HCT116 (cell line): Measurements from ENCODE around the gene HSPB3. TPM values are rescaled to one million over a fixed set of nuclear protein-coding genes. Genes with fewer than 3 reads are reported as not detected.

Experiments
- ATAC-seq: fragments of 200-7000 bp; cut with Tn5 transposase; 2 replicates; pipeline ENCODE4 v1.9.1; 2020; ENCODE audit warnings: mild to moderate bottlenecking, moderate library complexity
- BruUV-seq: library from RNA; stranded (reverse); fragments of 400-500 nt; replicated peaks from 2 replicates; lab custom pipeline; 2021; lab: Mats Ljungman, UMichigan
- CTCF ChIA-PET: fragments of 300-600 bp; sonication (Branson Sonifier 250); formaldehyde crosslinking; loops from one replicate; lab custom pipeline; 2021; ENCODE audit warnings: antibody characterized with exemption; lab: Charles Lee
- POLR2A ChIA-PET: fragments of 300-600, 350-600 bp; sonication (Branson Sonifier 250); formaldehyde crosslinking; loops from one replicate; lab custom pipeline; 2021; ENCODE audit warnings: antibody characterized with exemption; lab: Charles Lee
- RAD21 ChIA-PET, 2 experiments: fragments of 300-600 bp; sonication (Branson Sonifier 250); formaldehyde crosslinking; loops; one replicate each; lab custom pipeline; 2023; ENCODE audit warnings: low total read pairs in 2 of 2; ENCODE audit not compliant: uncharacterized antibody in 2 of 2, unreplicated experiment in 2 of 2, low non-redundant PET in 1 of 2; lab: Charles Lee
- DNase-seq: peaks from one replicate; pipeline ENCODE4 v3.0.0-alpha.2; 2010; ENCODE audit warnings: low read depth, low spot score
- H2AFZ ChIP-seq: fragments of 200-600 bp; shearing (Covaris generic), sonication (generic); 2 replicates; pipeline ENCODE4 v1.6.1; 2017; ENCODE audit warnings: low read depth, mixed run types, mixed read lengths, antibody characterized with exemption, low read length; ENCODE audit not compliant: poor library complexity, severe bottlenecking
- H3K27ac ChIP-seq: 2 replicates; pipeline ENCODE4 v1.5.1; 2012; ENCODE audit warnings: low read depth, low read length
- H3K27me3 ChIP-seq: fragments of 200-600 bp; sonication (generic); 2 replicates; pipeline ENCODE4 v1.6.1; 2016; ENCODE audit warnings: mixed run types, low read length, mixed read lengths; ENCODE audit not compliant: insufficient read depth
- H3K36me3 ChIP-seq, 2 experiments: fragments of 200-500 bp in 1 of 2; fragments of 200-600 bp in 1 of 2; sonication (Bioruptor generic) in 1 of 2; sonication (generic) in 1 of 2; 2 replicates each; pipeline versions ENCODE4 v1.5.1 to v1.6.1; 2014 to 2016; ENCODE audit warnings: low read length in 2 of 2, inconsistent platforms in 1 of 2, mixed read lengths in 1 of 2, mixed run types in 1 of 2; ENCODE audit not compliant: insufficient read depth in 2 of 2, control insufficient read depth in 1 of 2
- H3K4me1 ChIP-seq, 2 experiments: fragments of 200-600 bp in 1 of 2; sonication (generic) in 1 of 2; 2 replicates each; pipeline versions ENCODE4 v1.5.1 to v1.6.1; 2012 to 2017; ENCODE audit warnings: low read length in 2 of 2, inconsistent platforms in 1 of 2, mild to moderate bottlenecking in 1 of 2, mixed read lengths in 1 of 2, mixed run types in 1 of 2, moderate library complexity in 1 of 2; ENCODE audit not compliant: insufficient read depth in 2 of 2, control insufficient read depth in 1 of 2
- H3K4me2 ChIP-seq: fragments of 200-600 bp; sonication (generic); 2 replicates; pipeline ENCODE4 v1.6.1; 2017; ENCODE audit warnings: mixed run types, low read length, mixed read lengths
- H3K4me3 ChIP-seq, 2 experiments: fragments of 200-600 bp in 1 of 2; sonication (generic) in 1 of 2; replicated peaks in 1 of 2; 2 replicates each; pipeline ENCODE4 v1.5.1; 2011 to 2016; ENCODE audit warnings: low read length in 2 of 2, control low read depth in 1 of 2, low read depth in 1 of 2, mild to moderate bottlenecking in 1 of 2, mixed read lengths in 1 of 2, mixed run types in 1 of 2
- H3K79me2 ChIP-seq: fragments of 200-600 bp; sonication (generic); 2 replicates; pipeline ENCODE4 v1.6.1; 2017; ENCODE audit warnings: mild to moderate bottlenecking, mixed run types, low read length, moderate library complexity, mixed read lengths; ENCODE audit not compliant: insufficient read depth
- H3K9ac ChIP-seq: fragments of 200-600 bp; sonication (generic); 2 replicates; pipeline ENCODE4 v1.6.1; 2016; ENCODE audit warnings: low read length, mixed read lengths
- H3K9me2 ChIP-seq: fragments of 200-600 bp; sonication (generic), shearing (Covaris generic); 2 replicates; pipeline ENCODE4 v1.6.1; 2017; ENCODE audit warnings: mixed run types, mild to moderate bottlenecking, moderate library complexity; ENCODE audit not compliant: insufficient read depth
- H3K9me3 ChIP-seq, 2 experiments: fragments of 200-500 bp in 1 of 2; fragments of 200-600 bp in 1 of 2; sonication (Bioruptor generic) in 1 of 2; sonication (generic) in 1 of 2; 2 replicates each; pipeline ENCODE4 v1.6.1; 2014 to 2017; ENCODE audit warnings: low read length in 2 of 2, mixed read lengths in 2 of 2, inconsistent platforms in 1 of 2, low read depth in 1 of 2, mild to moderate bottlenecking in 1 of 2, mixed run types in 1 of 2, moderate library complexity in 1 of 2; ENCODE audit not compliant: control insufficient read depth in 1 of 2, insufficient read depth in 1 of 2
- H4K20me1 ChIP-seq: fragments of 200-600 bp; sonication (generic), shearing (Covaris generic); 2 replicates; pipeline ENCODE4 v1.6.1; 2017; ENCODE audit warnings: mixed run types, mild to moderate bottlenecking, moderate library complexity; ENCODE audit not compliant: insufficient read depth
- CBX3 ChIP-seq: IDR thresholded peaks from 2 replicates; pipeline ENCODE4 v1.6.1; 2012; ENCODE audit warnings: low read depth
- CEBPB ChIP-seq: IDR thresholded peaks from 2 replicates; pipeline ENCODE4 v1.6.1; 2012; ENCODE audit warnings: low read depth
- EGR1 ChIP-seq: IDR thresholded peaks from 2 replicates; pipeline ENCODE4 v1.6.1; 2012; ENCODE audit warnings: low read depth
- EZH2 ChIP-seq: fragments of 200-600 bp; sonication (generic); IDR thresholded peaks from 2 replicates; pipeline ENCODE4 v1.6.1; 2017; ENCODE audit warnings: antibody characterized with exemption, mixed run types
- EZH2phosphoT487 ChIP-seq: fragments of 200-600 bp; IDR thresholded peaks from 2 replicates; pipeline ENCODE4 v1.6.1; 2018; ENCODE audit warnings: antibody characterized with exemption, borderline replicate concordance
- POLR2A ChIP-seq: IDR thresholded peaks from 2 replicates; pipeline ENCODE4 v1.7.0; 2011; ENCODE audit warnings: borderline replicate concordance; ENCODE audit not compliant: insufficient read depth, insufficient read length; ENCODE audit errors: extremely low read depth
- RAD21 ChIP-seq: IDR thresholded peaks from 2 replicates; pipeline ENCODE4 v1.6.1; 2012; ENCODE audit warnings: low read depth, mild to moderate bottlenecking
- REST ChIP-seq: IDR thresholded peaks from 2 replicates; pipeline ENCODE4 v1.6.1; 2012; ENCODE audit warnings: low read depth
- SP1 ChIP-seq: IDR thresholded peaks from 2 replicates; pipeline ENCODE4 v1.6.1; 2012; ENCODE audit warnings: low read depth
- SRF ChIP-seq: IDR thresholded peaks from 2 replicates; pipeline ENCODE4 v1.6.1; 2012; ENCODE audit warnings: low read depth
- TCF7L2 ChIP-seq: IDR thresholded peaks from 2 replicates; pipeline ENCODE4 v1.7.0; 2011; ENCODE audit warnings: borderline replicate concordance, inconsistent platforms; ENCODE audit not compliant: insufficient read depth, insufficient read length; ENCODE audit errors: extremely low read depth
- ZNF274 ChIP-seq: fragments of 200-500 bp; sonication (Bioruptor generic); IDR thresholded peaks from 2 replicates; pipeline ENCODE4 v1.6.1; 2014; ENCODE audit warnings: mild to moderate bottlenecking, low read depth, low read length, inconsistent platforms
- intact Hi-C: fragments of 100-400 bp; cut with micrococcal nuclease; formaldehyde crosslinking; loops from 2 replicates; pipeline ENCODE4 v1.10.0; 2022
- total RNA-seq: library from RNA; stranded (reverse); gene quantifications from one replicate; pipeline ENCODE4 v1.2.1, GENCODE V29; 2021; ENCODE audit not compliant: unreplicated experiment
- TF ChIP-seq, protein P1 (sequence below), 3 experiments: fragments of 200-600 bp in 1 of 3; sonication (generic) in 1 of 3; IDR thresholded peaks in 2 of 3; conservative IDR thresholded peaks in 1 of 3; 2 replicates each; pipeline ENCODE4 v1.5.1; 2012 to 2017; ENCODE audit warnings: low read depth in 2 of 3, low read length in 2 of 3, antibody characterized with exemption in 1 of 3, borderline replicate concordance in 1 of 3, control low read depth in 1 of 3, mild to moderate bottlenecking in 1 of 3, mixed read lengths in 1 of 3, mixed run types in 1 of 3, moderate library complexity in 1 of 3; ENCODE audit not compliant: insufficient read depth in 1 of 3
- TF ChIP-seq, protein P2 (sequence below): IDR thresholded peaks from 2 replicates; pipeline ENCODE4 v1.6.1; 2012
- TF ChIP-seq, protein P3 (sequence below): IDR thresholded peaks from 2 replicates; pipeline ENCODE4 v1.6.1; 2011; ENCODE audit warnings: mild to moderate bottlenecking, low read length, moderate library complexity; ENCODE audit not compliant: insufficient replicate concordance; ENCODE audit errors: extremely low read depth

The HSPB3 gene
- total RNA-seq, 1 experiment from 2014 or later = not detected

- TF ChIP-seq, protein P1, sequence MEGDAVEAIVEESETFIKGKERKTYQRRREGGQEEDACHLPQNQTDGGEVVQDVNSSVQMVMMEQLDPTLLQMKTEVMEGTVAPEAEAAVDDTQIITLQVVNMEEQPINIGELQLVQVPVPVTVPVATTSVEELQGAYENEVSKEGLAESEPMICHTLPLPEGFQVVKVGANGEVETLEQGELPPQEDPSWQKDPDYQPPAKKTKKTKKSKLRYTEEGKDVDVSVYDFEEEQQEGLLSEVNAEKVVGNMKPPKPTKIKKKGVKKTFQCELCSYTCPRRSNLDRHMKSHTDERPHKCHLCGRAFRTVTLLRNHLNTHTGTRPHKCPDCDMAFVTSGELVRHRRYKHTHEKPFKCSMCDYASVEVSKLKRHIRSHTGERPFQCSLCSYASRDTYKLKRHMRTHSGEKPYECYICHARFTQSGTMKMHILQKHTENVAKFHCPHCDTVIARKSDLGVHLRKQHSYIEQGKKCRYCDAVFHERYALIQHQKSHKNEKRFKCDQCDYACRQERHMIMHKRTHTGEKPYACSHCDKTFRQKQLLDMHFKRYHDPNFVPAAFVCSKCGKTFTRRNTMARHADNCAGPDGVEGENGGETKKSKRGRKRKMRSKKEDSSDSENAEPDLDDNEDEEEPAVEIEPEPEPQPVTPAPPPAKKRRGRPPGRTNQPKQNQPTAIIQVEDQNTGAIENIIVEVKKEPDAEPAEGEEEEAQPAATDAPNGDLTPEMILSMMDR (IDR thresholded peaks at IDR 0.05 in 2 of 3, conservative IDR thresholded peaks at IDR 0.05 in 1 of 3; ENCODE audit: borderline replicate concordance in 1 of 3, insufficient read depth in 1 of 3, low read depth in 2 of 3, low read length in 2 of 3) = no peak
Observed at GRCh38 chr5:54491326-54491725, 35.8 kb downstream of the HSPB3 start (continued).

DNA sequence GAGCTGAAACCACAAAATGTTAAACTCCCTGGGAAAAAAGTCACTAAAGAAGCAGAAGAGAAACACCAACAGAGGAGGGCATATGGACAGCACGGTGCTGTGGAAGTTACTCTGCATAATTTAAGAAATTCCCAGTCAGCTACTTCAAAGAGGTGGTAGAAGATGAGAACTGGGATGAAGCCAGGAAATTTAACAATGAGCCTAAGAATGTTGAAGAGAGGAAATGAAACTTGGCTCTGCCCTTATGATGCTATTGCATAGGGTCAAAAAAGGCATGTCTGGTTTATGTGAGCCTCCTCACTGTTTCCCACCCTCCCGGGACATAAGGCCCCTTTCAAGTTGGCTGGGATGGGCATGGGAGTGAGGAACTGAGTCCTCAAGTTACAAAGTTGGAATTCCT lies 36.7 kb downstream of the HSPB3 start:
- ATAC-seq (no peak), DNase-seq (no peak)
- Histone ChIP-seq H3K4me3 (no peak overlapping the region), H3K9ac (no peak overlapping the region), H3K27me3 (no peaks in the 10 kb centered on the region), H3K9me2 (no peaks in the 10 kb centered on the region), H3K36me3 (no peaks in the 10 kb centered on the region), H4K20me1 (no peaks in the 10 kb centered on the region), H2AFZ (no peak overlapping the region), H3K9me3 (no peaks in the 10 kb centered on the region), H3K27ac (no peak overlapping the region), H3K79me2 (no peaks in the 10 kb centered on the region), H3K4me2 (no peak overlapping the region), H3K4me1 (no peaks in the 10 kb centered on the region)
- CTCF ChIA-PET = interaction anchor here (1.3 kb wide), 1 partner anchor 376 kb away, joined by 3 read pairs; no protein-coding TSS in a partner anchor
- BruUV-seq = no TSS peak
- intact Hi-C loops = no loop called here
- RAD21 ChIA-PET = no interaction called here
- POLR2A ChIA-PET = no interaction called here
- TF ChIP-seq, protein P2, sequence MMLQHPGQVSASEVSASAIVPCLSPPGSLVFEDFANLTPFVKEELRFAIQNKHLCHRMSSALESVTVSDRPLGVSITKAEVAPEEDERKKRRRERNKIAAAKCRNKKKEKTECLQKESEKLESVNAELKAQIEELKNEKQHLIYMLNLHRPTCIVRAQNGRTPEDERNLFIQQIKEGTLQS = no peak
- TF ChIP-seq RAD21 = no peak
- TF ChIP-seq EZH2phosphoT487 = no peak
- TF ChIP-seq EZH2 = no peak
- no peak for TF ChIP-seq EGR1
- no peak for TF ChIP-seq SRF
- no peak for TF ChIP-seq POLR2A
- TF ChIP-seq CBX3 = no peak
- TF ChIP-seq, protein P1 (IDR thresholded peaks at IDR 0.05 in 2 of 3, conservative IDR thresholded peaks at IDR 0.05 in 1 of 3; ENCODE audit: borderline replicate concordance in 1 of 3, insufficient read depth in 1 of 3, low read depth in 2 of 3, low read length in 2 of 3) = no peak
- TF ChIP-seq CEBPB = no peak
- TF ChIP-seq TCF7L2 = no peak
- TF ChIP-seq REST = no peak
- TF ChIP-seq, protein P3, sequence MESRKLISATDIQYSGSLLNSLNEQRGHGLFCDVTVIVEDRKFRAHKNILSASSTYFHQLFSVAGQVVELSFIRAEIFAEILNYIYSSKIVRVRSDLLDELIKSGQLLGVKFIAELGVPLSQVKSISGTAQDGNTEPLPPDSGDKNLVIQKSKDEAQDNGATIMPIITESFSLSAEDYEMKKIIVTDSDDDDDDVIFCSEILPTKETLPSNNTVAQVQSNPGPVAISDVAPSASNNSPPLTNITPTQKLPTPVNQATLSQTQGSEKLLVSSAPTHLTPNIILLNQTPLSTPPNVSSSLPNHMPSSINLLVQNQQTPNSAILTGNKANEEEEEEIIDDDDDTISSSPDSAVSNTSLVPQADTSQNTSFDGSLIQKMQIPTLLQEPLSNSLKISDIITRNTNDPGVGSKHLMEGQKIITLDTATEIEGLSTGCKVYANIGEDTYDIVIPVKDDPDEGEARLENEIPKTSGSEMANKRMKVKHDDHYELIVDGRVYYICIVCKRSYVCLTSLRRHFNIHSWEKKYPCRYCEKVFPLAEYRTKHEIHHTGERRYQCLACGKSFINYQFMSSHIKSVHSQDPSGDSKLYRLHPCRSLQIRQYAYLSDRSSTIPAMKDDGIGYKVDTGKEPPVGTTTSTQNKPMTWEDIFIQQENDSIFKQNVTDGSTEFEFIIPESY = no peak
- TF ChIP-seq SP1 = no peak
- no peak for TF ChIP-seq ZNF274
